DND-41 (cell line): Measurements from ENCODE around the gene MPP1.

Experiments
- CTCF ChIP-seq: IDR thresholded peaks from 2 replicates; pipeline ENCODE4 v1.5.1; 2012; ENCODE audit warnings: borderline replicate concordance, low read length, moderate library complexity, mild to moderate bottlenecking; ENCODE audit not compliant: poor library complexity, severe bottlenecking; ENCODE audit errors: extremely low read depth
- EZH2 ChIP-seq: IDR thresholded peaks from 3 replicates; pipeline ENCODE4 v1.6.1; 2012; ENCODE audit warnings: borderline replicate concordance, low read depth, mild to moderate bottlenecking, moderate library complexity, low read length, inconsistent platforms; ENCODE audit not compliant: severe bottlenecking

- TF ChIP-seq CTCF: no peak
- TF ChIP-seq EZH2: no peak
Observed at GRCh38 chrX:154829134-154829533, 23.8 kb upstream of the MPP1 start.
